AG04449 (cell line): ENCODE data around the gene NRG3.

Source experiments
- CTCF ChIA-PET: fragments of 350-600 bp; formaldehyde crosslinking; extraction: SDS; loops from one replicate; lab custom pipeline; 2021; ENCODE audit warnings: antibody characterized with exemption; lab: Yijun Ruan, JAX
- POLR2A ChIA-PET: fragments of 400-600, 350-600 bp; formaldehyde crosslinking; extraction: SDS; loops from one replicate; lab custom pipeline; 2020; ENCODE audit warnings: antibody characterized with exemption, inconsistent platforms; lab: Yijun Ruan, JAX
- DNase-seq: peaks from one replicate; pipeline ENCODE4 v3.0.0-alpha.2; 2010; ENCODE audit warnings: low read depth, low spot score
- H3K4me3 ChIP-seq: 2 replicates; pipeline ENCODE4 v1.5.1; 2011; ENCODE audit warnings: low read depth, mild to moderate bottlenecking, control low read depth, low read length
- CTCF ChIP-seq: IDR thresholded peaks from one replicate; pipeline ENCODE4 v1.5.1; 2011; ENCODE audit warnings: mild to moderate bottlenecking, moderate library complexity, low read length, control low read depth, inconsistent platforms; ENCODE audit not compliant: insufficient read depth; ENCODE audit errors: missing control alignments

Gene NRG3

DNA sequence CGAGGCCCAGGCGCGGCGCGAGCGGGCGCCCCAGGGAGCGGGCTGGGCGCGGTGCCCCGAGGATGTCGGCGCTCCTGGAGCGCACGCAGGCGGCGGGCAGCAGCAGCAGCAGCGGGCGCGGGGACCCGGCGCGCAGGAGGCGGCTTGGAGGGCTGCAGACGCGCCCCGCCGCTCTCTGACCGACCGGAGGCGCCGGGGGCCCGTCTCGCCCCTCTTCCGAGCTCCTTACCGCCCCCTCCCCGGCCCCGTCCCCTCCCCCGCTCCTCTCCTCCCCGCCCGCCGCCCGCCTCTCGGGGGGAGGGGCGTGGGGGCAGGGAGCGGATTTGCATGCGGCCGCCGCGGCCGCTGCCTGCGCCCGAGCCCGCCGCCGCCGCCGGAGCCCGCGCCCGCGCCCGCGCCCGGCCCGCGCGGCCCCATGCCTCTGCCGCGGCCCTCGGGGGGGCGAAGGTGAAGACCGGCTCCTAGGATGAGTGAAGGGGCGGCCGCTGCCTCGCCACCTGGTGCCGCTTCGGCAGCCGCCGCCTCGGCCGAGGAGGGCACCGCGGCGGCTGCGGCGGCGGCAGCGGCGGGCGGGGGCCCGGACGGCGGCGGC lies at the start of gene NRG3:
NRG3 (plus strand) TSS at position 320 of the 592 bp plus-strand sequence.
- CTCF ChIA-PET, result no interaction called here
- DNase-seq, result no peak

GRCh38 chr10:81828251-81828650 lies 46.7 kb upstream of the NRG3 start:
- H3K4me3 ChIP-seq, result no peak overlapping the region
- ChIA-PET CTCF (no interaction called here), POLR2A (no interaction called here)
- no peak for DNase-seq
- TF ChIP-seq CTCF, result no peak

More for the DNA sequence above, at the start of gene NRG3:
- no peak within 1 kb of the TSS for H3K4me3 ChIP-seq
- POLR2A ChIA-PET, result no interaction called here
- TF ChIP-seq CTCF, result no peak

GRCh38 chr10:81831060-81831459 lies 43.9 kb upstream of the NRG3 start:
- ChIA-PET CTCF (no interaction called here), POLR2A (no interaction called here)
- no peak for DNase-seq
- TF ChIP-seq CTCF, result no peak
- no peak overlapping the region for H3K4me3 ChIP-seq

- no peak for DNase-seq
- CTCF ChIA-PET, result no interaction called here
- TF ChIP-seq CTCF, result no peak
- POLR2A ChIA-PET, result no interaction called here
- H3K4me3 ChIP-seq, result no peak overlapping the region
Observed at GRCh38 chr10:81838950-81839349, 36.0 kb upstream of the NRG3 start.

DNA sequence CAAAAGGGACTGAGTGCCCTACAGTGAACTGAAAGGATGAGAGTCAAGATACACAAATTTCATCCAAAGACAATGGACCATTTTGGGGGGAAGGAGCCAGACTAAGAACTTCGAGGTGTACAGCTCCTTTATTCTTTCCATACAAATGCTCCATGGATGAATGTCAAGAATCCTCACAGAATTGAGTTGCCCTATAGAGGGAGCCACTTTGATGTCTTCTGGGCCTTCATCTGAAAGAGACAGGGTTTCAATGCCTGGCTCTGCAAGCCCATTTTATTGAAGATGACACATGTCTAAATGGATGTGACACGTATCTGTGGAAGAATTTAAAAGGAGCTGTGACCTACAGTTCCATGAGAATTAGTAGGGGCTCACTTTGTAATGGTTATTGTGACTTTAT lies 32.0 kb upstream of the NRG3 start:
- no peak for TF ChIP-seq CTCF
- no peak for DNase-seq
- POLR2A ChIA-PET, result no interaction called here
- H3K4me3 ChIP-seq, result no peak overlapping the region
- CTCF ChIA-PET, result no interaction called here

DNA sequence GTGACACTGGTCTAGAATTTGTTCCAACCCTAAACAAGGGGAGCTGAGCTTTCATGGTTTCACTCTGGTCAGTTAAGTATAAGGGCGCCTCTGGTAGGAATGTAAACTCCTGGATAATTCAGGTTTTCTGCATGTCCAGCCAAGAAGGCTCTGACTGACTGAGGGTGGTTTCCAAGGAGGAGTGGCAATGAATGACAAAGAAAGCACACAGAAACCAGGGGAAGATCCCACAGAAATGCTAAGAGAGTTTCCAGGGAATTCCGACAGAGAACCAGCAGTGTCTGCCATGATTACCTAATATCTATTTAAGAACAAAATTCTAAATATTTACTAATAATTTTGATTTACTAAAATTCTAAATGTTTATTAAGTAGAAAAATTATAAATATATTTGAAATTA lies 27.3 kb upstream of the NRG3 start:
- ChIA-PET CTCF (no interaction called here), POLR2A (no interaction called here)
- no peak overlapping the region for H3K4me3 ChIP-seq
- TF ChIP-seq CTCF, result no peak
- no peak for DNase-seq
